Stimulated activated CD4-positive, alpha-beta T cell treated with anti-CD3 and anti-CD28 coated beads, TNF-alpha, amount 100 ng/mL, for 24 hours (primary cell): ENCODE results near the gene NIM1K.
"Not testable (repeated sequence)": the region's sequence is repeated elsewhere in the genome, so short reads cannot be mapped to it uniquely, and the experiment has no call there.

Experiments
- DNase-seq, 3 experiments: peaks; one replicate each; pipeline ENCODE4 v3.0.0-alpha.2; 2020; ENCODE audit warnings: low read depth in 3 of 3

Gene NIM1K

DNA sequence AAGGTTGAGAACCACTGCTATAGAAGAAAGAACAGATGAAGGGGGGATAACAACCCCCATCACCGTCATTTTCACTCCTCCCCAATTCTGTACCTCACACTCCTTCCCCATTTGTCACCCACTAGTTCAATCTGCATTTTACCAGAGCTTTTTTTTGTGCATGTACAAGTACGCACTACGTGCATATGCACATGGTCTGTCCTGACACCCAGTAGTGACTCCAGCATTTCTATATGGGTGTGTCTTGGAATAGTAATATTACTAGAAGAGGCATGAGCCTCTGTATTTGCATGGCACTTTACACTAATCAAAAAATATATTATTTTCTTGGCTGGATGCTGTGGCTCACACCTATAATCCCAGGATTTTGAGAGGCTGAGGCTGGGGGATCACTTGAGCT lies 38.7 kb downstream of the NIM1K start:
- no peak for DNase-seq

- DNase-seq, result no peak
Measured at GRCh38 chr5:43231977-43232376, 40.0 kb downstream of the NIM1K start.

DNA sequence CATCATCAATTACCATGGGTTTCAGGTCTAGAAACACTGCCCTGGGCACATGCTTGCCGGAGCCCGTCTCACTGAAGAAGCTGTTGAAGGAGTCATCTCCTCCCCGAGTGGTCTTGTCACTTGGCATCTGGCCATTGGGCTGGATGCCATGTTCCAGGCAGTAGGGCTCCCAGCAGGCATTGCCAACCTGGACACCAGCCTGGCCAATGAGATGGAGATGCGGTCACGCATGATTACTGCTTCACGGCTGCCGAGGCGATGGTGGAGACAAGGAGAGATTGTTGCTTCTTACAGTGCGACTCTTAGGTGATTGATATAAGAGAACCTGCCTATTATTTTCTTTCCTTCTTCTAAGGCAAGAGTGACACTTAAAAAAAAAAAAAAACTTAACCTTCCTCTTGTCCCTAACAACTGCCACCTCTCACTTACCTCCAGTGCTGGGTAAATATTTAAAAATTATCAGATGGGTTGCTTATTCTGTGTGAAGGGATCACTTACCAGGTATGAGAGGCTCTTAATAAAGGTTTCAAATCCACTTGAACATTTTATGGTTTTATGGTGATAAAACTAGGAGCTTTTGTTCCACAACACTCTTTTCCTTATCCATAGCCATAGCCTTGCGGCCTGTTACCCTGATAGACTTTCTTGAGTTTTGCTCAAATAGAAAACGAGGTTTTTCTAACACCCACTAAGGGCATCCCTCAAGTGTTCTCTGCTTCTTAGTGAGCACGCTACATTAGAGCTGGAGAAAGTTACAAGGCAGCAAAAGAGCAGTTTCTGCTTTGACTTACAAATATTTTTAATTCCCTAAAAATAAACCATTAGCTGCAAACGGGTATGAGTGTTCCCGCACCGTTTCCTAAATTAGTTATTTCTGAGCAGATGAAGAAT lies 41.2 kb downstream of the NIM1K start:
- no peak for DNase-seq

DNA sequence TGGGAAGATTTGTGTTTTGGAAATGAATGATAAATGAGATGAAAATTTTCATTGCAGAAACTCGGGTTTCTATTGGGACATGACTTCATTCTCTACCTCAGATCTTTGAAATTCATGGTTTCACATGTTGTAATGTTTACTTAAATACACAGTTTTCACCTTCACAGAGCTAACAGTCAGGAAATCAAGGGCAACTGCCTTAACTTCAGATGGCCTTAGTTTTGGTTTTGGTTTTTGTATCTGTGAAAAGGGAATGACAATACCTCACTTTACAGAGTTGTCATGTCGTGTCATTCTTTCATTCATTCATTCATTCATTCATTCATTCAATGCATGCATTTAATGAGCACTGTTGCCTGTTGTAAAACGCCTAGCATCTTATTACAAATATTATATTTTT lies 41.9 kb downstream of the NIM1K start:
- DNase-seq, result no peak

DNA sequence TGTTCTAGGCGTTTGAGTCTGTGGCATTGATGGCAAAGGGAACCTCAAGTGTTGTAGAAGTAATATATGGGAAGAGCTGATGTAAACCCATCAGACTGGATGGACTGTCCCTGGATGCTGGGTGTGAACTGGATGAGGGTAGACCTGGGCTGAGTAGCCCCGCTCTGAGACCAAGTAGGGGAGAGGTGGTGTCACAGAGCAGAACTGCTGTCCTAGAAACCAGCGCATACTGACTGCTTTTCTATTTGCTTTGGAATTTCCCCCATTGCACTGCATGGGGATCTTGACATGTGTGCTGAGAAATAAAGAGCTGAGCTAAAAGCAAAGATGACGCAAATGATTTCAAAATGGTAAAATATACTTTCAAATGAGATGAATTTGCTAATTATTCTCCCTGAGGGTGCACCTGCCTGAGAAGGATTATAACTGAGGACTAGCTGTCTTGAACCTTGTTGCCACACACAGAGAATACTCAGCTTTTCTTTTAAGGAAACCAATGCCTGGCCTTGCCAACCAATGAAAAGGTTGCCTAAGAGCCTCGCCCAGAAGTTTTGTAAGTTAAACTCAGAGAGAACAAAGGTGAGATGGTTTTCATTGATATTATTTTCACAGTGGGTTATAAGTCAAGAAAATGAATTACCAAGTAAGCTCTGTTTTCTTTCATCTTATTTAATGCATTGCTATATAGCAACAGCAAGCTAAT lies 44.8 kb downstream of the NIM1K start:
- no peak for DNase-seq

- DNase-seq, result no peak
Measured at GRCh38 chr5:43242196-43242595, 50.2 kb downstream of the NIM1K start.

GRCh38 chr5:43243270-43243669 lies 51.2 kb downstream of the NIM1K start:
- no peak for DNase-seq

DNA sequence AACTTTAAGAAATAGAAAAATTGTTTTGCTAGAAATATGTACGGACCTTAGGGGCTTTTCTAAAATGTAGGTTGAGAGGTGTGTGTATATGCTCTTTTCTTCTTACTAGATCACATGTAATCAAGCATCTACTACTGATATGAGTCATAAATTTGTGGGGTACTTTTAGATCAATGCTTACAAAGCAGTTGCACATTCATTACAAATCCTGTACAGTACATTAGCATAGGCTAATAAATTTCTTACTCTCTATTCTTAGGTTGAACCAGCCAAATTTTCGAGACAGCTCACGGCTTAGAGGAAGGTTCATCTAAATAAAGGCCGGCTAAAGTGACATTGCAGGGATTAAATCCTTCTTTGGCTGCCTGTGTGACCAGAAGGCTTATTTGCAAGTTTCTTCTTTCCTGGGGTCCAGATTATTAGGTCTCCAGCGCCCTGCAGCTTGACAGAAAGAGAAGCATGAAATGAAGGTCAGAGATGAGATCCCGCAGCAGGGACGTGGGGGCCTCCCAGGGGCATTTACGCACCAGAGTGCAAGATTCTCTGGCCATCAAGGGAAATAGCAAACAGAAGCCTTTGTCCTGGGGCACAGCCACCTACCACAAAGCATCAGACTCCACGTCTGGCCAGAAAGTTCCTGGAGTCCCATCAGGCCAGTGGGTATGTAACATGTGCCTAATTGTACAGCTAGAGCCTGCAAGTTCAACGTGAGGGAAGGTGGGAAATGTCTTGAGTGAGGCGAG lies 53.0 kb downstream of the NIM1K start:
- DNase-seq, result no peak

DNA sequence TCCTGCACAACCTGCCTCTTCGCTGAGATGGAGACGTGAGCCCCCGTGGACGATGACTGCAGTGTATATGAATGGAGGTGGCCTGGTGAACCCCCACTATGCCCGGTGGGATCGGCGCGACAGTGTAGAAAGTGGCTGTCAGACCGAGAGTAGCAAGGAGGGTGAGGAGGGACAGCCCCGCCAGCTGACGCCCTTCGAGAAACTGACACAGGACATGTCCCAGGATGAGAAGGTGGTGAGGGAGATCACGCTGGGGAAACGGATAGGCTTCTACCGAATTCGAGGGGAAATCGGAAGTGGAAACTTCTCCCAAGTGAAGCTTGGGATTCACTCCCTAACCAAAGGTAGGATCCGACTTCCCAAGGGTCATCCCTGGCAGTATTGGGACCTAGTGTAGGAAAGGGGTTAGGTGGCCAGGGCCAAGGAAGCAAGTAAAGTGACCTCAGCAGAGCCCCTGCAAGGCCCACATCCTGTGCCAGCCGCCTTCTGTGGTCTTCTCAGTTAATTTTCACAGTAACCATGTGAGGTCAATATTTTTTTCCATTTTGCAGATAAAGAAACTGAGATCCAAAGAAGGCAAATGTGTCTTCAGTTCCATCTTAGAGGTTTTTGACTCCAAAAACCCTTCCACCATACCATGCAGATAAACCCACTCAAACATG lies 53.8 kb downstream of the NIM1K start:
- no peak for DNase-seq

DNA sequence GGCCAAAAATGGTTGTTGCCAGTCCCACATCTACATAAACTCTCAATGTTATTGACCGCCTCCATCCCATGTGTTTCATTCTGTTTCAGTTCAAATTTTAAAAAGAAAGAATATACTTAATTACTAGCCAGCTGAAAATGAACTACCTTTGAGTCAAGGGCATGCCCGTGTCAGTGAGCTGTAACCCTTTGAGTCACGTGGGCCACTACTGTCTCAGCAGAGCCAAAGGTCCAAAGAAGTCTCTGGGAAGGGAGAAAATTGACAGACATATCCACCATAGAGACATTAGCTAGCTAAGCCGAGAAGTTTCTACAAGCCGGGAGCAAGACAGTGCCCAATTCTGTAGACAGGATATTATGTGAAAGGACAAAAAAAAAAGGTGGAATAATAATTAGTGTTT lies 59.7 kb downstream of the NIM1K start:
- DNase-seq, result no peak

DNA sequence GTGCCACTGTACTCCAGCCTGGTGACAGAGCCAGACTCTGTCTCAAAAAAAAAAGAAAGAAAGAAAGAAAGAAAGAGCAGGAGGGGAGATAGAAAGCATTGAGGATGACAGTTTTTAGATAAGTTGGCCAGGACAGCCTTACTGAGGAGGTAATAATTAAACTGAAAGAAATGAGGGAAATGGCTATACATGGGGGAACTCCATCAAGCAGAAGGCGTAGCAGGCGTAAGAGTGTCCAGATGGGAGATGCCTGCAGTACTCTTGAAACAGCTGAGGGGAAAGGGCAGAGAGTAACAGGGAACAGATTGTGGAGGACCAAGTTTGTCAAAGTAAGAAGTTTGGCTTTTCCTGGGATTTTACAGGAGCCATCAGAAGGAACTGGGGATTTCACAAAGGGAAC lies 63.7 kb downstream of the NIM1K start:
- no peak for DNase-seq

- DNase-seq, result no peak
Measured at GRCh38 chr5:43256261-43256966, 64.4 kb downstream of the NIM1K start.

DNA sequence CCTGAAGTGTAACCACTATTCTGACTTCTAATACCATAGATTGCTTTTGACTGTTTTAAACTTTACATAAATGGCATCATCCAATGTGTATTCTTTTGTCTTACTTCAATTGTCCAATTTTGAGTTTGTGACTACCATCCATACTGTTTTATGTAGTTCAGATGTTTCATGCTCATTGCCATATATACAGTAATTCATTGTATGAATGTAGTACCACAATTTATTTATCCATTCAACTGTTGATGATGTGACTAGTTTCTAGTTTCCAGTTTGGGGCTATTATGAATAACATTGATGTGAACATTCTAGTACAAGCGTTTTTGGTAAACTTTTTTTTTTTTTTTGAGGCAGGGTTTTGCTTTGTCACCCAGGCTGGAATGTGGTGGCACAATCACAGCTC lies 66.1 kb downstream of the NIM1K start:
- no peak for DNase-seq

GRCh38 chr5:43262269-43262668 lies 70.2 kb downstream of the NIM1K start:
- DNase-seq, result not testable (repeated sequence)

- no peak for DNase-seq
Measured at GRCh38 chr5:43268188-43268820, 76.3 kb downstream of the NIM1K start.

GRCh38 chr5:43270645-43271044 lies 78.6 kb downstream of the NIM1K start:
- DNase-seq, result no peak

GRCh38 chr5:43273552-43273951 lies 81.5 kb downstream of the NIM1K start:
- no peak for DNase-seq

DNA sequence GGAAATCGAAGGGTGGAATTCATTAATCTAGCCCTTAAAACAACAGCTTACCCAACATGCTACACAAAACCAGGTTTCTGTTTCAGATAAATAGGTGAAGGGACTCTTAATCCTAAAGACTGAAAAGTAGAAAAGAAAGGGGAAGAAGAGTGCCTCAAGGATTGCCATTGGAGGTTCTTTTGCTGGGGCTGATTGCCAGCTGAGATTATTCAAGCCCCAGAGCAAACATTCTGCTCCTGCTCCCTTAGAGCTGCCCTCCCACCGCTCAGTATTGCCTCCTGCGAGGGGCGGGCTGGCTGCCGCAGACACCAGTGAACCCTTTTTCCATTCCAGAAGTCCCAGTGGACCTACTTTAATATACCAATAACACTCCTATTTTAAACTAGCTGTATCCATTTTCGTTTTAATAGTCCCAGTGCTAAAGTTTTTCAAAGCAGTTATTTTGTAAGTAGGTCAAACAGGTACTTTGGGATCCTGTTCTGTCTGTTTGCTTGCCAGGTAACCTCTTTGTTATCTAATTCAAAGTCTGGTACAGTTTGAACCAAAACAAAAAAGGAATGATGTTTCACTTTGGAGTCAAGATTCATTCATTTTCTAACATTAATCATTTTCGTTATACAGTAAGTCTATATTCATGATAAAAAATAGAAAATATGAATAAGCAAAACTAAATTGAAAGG lies 82.5 kb downstream of the NIM1K start:
- DNase-seq, result no peak

GRCh38 chr5:43275391-43275790 lies 83.4 kb downstream of the NIM1K start:
- DNase-seq, result no peak

DNA sequence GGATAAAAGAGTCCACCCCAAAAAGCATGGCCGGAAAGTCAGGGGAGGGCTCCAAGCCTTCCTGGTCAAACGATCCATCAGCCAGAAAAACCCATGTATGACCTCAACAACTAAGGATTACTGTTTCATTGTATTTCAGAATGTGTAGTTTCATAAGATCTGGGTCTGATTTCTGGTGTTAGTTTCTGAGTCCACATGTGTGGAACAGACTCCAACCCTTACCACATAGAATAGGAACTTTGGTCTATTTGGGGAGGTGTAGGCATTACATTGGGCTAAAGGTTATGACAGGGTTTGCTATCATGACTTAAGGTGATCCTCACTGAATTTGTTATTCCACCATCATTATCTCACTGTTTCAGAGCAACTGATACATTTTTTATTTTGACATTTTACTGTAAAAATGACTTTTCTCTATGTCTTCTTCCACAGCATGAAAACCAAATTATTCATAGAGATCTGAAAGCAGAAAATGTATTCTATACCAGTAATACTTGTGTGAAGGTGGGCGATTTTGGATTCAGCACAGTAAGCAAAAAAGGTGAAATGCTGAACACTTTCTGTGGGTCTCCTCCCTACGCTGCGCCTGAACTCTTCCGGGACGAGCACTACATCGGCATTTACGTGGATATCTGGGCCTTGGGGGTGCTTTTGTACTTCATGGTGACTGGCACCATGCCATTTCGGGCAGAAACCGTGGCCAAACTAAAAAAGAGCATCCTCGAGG lies 87.7 kb downstream of the NIM1K start:
- no peak for DNase-seq
